Kidney (tissue), 14 donors: ENCODE measurements around the gene EIF4G3. TPM values are rescaled to one million over a fixed set of nuclear protein-coding genes. Genes with fewer than 3 reads are reported as not detected.

Experiments
- DNase-seq, 5 donors: peaks; one replicate each; pipeline ENCODE4 v3.0.0-alpha.2; 2013 to 2020
- FAIRE-seq: peaks from 2 replicates; lab custom pipeline; 2012; peaks lifted over from hg19 to GRCh38; lab: Jason Lieb, UNC
- H3K27ac ChIP-seq, 2 donors: one replicate each; pipeline ENCODE4 v1.7.0; 2013; ENCODE audit warnings: low read depth in 2 of 2, low read length in 2 of 2, inconsistent platforms in 1 of 2
- H3K27me3 ChIP-seq: one replicate; pipeline ENCODE4 v1.7.1; 2013; ENCODE audit warnings: low read length, inconsistent platforms; ENCODE audit not compliant: control insufficient read depth, insufficient read depth
- H3K36me3 ChIP-seq, 3 donors: one replicate each; pipeline versions ENCODE4 v1.7.0 to v1.7.1; 2013; ENCODE audit warnings: low read length in 3 of 3, control low read depth in 1 of 3, inconsistent platforms in 1 of 3; ENCODE audit not compliant: insufficient read depth in 3 of 3, control insufficient read depth in 2 of 3
- H3K4me1 ChIP-seq, 3 donors: one replicate each; pipeline versions ENCODE4 v1.7.0 to v1.7.1; 2013; ENCODE audit warnings: low read length in 3 of 3, inconsistent platforms in 1 of 3, low read depth in 1 of 3; ENCODE audit not compliant: control insufficient read depth in 2 of 3, insufficient read depth in 2 of 3
- H3K4me3 ChIP-seq, 3 donors: one replicate each; pipeline versions ENCODE4 v1.7.0 to v1.8.1; 2013; ENCODE audit warnings: low read length in 3 of 3, control low read depth in 1 of 3, inconsistent platforms in 1 of 3
- H3K9ac ChIP-seq, 3 donors: one replicate each; pipeline versions ENCODE4 v1.7.0 to v1.7.1; 2013; ENCODE audit warnings: low read length in 3 of 3, control low read depth in 1 of 3, inconsistent platforms in 1 of 3
- H3K9me3 ChIP-seq, 3 donors: one replicate each; pipeline versions ENCODE4 v1.7.0 to v1.7.1; 2013; ENCODE audit warnings: low read length in 3 of 3, control low read depth in 1 of 3, inconsistent platforms in 1 of 3; ENCODE audit not compliant: control insufficient read depth in 2 of 3, insufficient read depth in 1 of 3
- CTCF ChIP-seq: IDR thresholded peaks from 3 replicates; pipeline ENCODE4 v1.5.1; 2012; ENCODE audit warnings: mild to moderate bottlenecking, moderate library complexity, borderline replicate concordance; ENCODE audit not compliant: insufficient read depth; ENCODE audit errors: extremely low read depth
- intact Hi-C: fragments of 100-400 bp; cut with DNase I; formaldehyde crosslinking; loops from one replicate; pipeline ENCODE4 v1.11.1; 2022
- polyA plus RNA-seq: library from polyadenylated mRNA; stranded (reverse); fragments of 350-450 nt; fragmentation: Illumina TruSeq; extraction: RNeasy Lipid Tissue Mini Kit (QIAGEN cat#74804); gene quantifications from one replicate; pipeline ENCODE4 v1.2.3, GENCODE V29; 2014; ENCODE audit warnings: low read depth, low replicate concordance; ENCODE audit not compliant: insufficient read depth
- total RNA-seq: library from RNA; stranded (reverse); fragmentation: NEBNext Ultra II Directional; extraction: Animal tissue kit (Norgen Biotek cat#: 25700); gene quantifications from one replicate; pipeline ENCODE4 v1.2.1, GENCODE V29; 2021
- donor health status: control.
- donor health status: control.
- donor health status: control.
- donor health status: control.
- donor health status: control.
- donor health status: DM: yes; HTN: yes; CAD: no.
- donor health status: Normal renal cell carcinoma (clear cell type).

Gene EIF4G3
- total and polyA plus RNA-seq, 2 donors from 2014 or later, result 14.8 to 61.6 TPM

- TF ChIP-seq CTCF, result no peak
- Histone ChIP-seq H3K27me3 (no peaks in the 10 kb centered on the region), H3K4me3 (peak overlapping the region; percentile 71 to 86 (median 78)), H3K27ac (peak overlapping the region; percentile 78 to 79), H3K4me1 (peaks cover 4 to 14% (median 5%) of the 10 kb centered on the region in 3 donors), H3K9me3 (no peaks in the 10 kb centered on the region), H3K36me3 (no peaks in the 10 kb centered on the region), H3K9ac (peak overlapping the region; percentile 58 to 89 (median 88))
- DNase-seq, result peak; percentile 53 to 86 (median 74)
- FAIRE-seq, result no peak
- intact Hi-C loops, result no loop called here
Measured at GRCh38 chr1:21175670-21176581, 771 bp downstream of the EIF4G3 start.

GRCh38 chr1:21175324-21175669 lies 1.4 kb downstream of the EIF4G3 start:
- Histone ChIP-seq H3K36me3 (no peaks in the 10 kb centered on the region), H3K9me3 (no peaks in the 10 kb centered on the region), H3K27ac (peak overlapping the region in 1 of 2 donors; percentile 78), H3K9ac (peak overlapping the region; percentile 43 to 89 (median 58)), H3K4me3 (peak overlapping the region; percentile 71 to 86 (median 78)), H3K4me1 (peaks cover 4 to 14% (median 5%) of the 10 kb centered on the region in 3 donors), H3K27me3 (no peaks in the 10 kb centered on the region)
- DNase-seq, result peak in 2 of 5 donors; percentile 59 to 65
- no peak for TF ChIP-seq CTCF
- FAIRE-seq, result no peak
- intact Hi-C loops, result no loop called here

- peak overlapping the region; percentile 71 to 86 (median 78) for H3K4me3 ChIP-seq
- H3K9me3 ChIP-seq, result no peaks in the 10 kb centered on the region
- no peak for FAIRE-seq
- intact Hi-C loops, result no loop called here
- H3K4me1 ChIP-seq, result peaks cover 4 to 14% (median 5%) of the 10 kb centered on the region in 3 donors
- H3K27me3 ChIP-seq, result no peaks in the 10 kb centered on the region
- H3K27ac ChIP-seq, result peak overlapping the region in 1 of 2 donors; percentile 78
- no peaks in the 10 kb centered on the region for H3K36me3 ChIP-seq
- TF ChIP-seq CTCF, result no peak
- DNase-seq, result no peak
- peak overlapping the region; percentile 43 to 89 (median 58) for H3K9ac ChIP-seq
Measured at GRCh38 chr1:21174654-21175323, 1.9 kb downstream of the EIF4G3 start.
